NCI-H1436 treated with DMSO at 0.1 percent for 48 hours (cell line): ENCODE results near the gene LUC7L2.
"Not testable (repeated sequence)": the region's sequence is repeated elsewhere in the genome, so short reads cannot be mapped to it uniquely, and the experiment has no call there.

Experiments
- DNase-seq: peaks from one replicate; lab custom pipeline; 2025; lab: John Stamatoyannopoulos, UW

The LUC7L2 gene, protein sequence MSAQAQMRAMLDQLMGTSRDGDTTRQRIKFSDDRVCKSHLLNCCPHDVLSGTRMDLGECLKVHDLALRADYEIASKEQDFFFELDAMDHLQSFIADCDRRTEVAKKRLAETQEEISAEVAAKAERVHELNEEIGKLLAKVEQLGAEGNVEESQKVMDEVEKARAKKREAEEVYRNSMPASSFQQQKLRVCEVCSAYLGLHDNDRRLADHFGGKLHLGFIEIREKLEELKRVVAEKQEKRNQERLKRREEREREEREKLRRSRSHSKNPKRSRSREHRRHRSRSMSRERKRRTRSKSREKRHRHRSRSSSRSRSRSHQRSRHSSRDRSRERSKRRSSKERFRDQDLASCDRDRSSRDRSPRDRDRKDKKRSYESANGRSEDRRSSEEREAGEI

DNA sequence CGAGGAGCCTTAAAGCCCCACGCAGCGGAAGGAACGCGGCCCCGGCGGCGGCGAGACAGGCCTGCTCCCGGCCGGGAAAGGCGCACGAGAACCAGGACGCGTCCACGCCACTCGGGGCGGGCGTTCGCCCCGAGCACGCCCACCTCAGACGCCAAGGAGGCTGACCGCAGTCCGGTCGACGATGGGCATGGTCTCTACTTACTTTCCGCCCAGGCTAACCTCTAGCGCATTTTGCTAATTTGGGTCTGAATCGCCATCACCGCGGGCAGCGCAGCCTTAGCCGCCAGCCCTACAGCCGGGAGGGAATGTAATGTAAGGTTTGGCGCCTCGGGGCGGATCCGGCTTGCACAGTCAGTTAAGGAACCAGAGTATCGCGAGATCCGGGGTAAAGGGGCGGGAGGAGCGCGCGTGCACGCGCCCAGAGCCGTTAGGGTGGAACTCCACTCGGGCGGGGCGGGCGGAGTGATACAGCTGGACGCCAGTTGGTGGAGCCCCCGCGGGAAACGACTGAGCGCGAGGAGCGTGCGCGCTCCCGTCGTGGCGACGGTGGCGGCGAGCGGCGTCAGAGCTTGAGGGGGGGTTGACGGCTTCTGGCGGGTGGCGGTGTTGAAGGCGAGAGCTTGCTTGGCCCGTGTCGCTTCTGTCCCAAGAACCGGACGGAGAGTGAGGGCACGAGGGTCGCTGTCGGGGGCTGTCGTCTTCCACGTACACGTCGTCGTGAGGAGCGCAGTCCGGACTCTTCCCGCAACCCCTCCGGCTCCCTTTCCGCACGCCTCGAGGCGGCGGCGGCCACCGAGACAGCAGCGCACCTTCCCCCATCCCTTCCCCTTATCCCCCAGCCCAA, at the start of gene LUC7L2:
TSS of gene LUC7L2 (plus strand) at position 529 of the 844 bp plus-strand sequence. CDS start 368 bp downstream, outside the sequence.
- DNase-seq = peak; percentile 91

DNA sequence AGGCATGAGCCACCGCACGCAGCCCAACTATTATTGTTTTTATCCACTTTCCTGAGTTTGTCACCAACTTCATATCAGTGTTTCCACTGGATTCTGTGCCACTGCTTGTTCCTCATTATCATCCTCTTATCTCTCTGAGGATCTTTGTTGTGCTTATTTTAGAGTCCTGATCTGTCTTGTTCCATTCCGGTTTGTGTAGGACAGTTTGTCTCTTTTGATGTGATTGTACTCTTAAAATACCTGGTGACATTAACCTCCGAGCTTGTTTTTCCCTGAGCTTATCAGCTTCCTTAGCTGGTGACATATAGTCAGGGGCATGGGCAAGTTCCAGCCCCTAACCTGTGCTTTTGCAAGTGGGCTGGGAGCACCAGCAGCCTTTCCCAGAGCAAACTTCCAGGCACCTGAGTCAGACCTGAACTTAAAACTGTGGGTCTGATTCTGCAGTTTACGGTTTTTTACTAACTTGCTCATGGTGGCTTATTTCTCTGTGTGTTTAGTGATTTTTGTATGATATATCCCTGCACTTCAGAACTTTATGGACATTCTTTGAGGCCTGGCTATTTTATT, 41.7 kb upstream of the LUC7L2 start:
- no peak for DNase-seq

DNA sequence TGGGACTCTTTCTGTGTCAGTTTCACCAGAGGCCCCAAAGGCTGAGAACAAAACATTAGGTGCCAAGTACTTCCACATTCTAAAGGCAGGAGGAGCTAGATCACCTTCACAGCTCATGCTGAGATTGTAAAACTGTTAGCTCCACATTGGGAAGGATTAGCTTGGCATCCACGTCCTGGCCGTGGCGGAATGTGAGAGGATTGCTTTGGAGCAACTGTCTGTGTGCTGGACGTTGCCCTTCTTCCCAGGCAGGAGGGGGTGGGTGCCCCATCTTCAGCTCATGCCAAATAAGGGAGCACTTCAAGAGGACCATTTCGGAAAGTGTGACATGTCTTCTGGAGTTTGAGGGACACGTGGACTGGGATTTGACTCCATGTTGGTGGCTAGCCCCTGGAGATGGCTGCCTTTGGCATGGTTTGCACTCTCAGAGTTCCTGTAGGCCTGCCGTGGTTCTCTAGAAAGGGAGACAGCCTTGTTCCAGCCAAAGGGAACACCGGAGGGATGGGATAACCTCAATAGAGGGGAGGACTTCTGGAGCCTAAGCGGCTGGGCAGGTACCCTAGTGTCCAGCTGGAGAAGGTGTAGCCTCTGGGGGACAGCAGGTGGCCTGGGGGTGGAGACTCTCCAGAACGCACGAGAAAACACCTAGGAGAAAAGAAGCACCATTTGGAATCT, 38.5 kb upstream of the LUC7L2 start:
- DNase-seq = no peak

DNA sequence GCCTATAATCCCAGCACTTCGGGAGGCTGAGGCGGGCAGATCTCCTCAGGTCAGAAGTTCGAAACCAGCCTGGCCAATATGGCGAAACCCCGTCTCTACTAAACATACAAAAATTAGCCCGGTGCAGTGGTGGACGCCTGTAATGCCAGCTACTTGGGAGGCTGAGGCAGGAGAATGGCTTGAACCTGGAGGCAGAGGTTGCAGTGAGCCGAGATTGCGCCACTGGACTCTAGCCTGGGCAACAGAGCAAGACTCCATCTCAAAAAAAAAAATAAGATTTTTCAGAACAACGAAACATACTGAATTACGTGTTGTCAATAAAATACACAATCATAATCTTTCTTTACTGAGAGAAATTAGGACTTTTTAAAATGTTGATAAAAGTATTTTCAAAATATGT, 35.0 kb upstream of the LUC7L2 start:
- DNase-seq = not testable (repeated sequence)

DNA sequence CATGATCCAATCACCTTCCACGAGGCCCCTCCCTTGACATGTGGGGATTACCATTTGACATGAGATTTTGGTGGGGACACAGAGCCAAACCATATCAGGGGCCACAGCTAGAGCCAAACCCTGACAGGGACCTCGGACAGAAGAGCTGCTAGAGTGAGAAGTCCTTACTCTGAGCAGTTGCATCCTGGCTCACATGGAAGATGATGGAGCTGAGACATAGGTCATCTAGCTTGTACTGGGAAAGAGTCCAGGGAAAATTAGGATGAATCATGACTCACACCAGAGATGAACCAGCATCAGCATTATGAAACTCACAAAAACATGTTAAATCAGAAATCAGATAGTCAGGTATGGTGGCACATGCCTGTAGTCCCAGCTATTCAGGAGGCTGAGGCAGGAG, 31.3 kb upstream of the LUC7L2 start:
- no peak for DNase-seq

DNA sequence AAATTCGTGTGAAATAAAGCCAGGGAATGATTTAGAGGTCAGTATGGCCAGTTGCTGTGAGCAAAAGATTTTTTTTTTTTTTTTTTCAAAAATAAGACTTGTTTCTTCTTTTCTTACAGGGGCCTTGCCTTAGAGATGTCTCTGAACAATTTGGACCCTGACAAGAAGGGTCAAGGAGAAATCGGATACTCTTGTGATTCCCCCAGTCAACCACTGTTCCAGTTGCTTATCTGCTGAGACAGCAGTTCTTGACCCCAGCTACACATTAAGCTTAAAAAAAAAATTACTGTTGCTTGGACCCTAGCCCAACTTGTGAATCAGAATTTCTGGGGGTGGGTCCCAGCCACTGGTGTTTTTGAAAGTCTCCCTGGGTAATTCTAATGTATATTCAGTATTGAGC, 30.6 kb upstream of the LUC7L2 start:
- no peak for DNase-seq

DNA sequence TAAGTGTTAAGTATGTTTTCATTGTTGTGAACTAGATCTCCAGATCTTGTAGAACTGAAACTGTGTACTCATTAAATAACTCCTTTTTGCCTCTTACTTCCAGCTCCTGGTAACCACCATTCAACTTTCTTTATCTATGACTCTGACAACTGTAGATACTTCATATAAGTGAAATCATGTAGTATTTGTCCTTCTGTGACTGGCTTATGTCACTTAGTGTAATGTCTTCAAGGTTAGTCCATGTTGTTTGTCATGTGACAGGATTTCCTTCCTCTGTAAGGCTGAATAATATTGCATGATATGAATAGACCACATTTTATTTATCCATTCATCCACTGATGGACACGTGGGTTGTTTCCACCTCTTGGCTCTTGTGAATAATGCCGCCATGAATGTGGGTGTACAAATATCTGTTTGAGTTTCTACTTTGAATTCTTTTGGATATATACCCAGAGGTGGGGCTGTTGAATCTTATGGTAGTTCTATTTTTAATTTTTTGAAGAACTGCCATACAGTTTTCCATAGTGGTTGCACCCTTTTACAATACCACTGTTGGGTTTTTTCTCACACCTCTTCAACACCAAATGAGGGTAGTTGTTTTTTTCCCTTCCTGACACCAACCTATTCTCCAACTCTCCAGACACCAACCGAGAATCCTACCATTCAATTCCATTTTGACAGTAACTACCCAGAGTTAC, 29.2 kb upstream of the LUC7L2 start:
- DNase-seq = no peak

DNA sequence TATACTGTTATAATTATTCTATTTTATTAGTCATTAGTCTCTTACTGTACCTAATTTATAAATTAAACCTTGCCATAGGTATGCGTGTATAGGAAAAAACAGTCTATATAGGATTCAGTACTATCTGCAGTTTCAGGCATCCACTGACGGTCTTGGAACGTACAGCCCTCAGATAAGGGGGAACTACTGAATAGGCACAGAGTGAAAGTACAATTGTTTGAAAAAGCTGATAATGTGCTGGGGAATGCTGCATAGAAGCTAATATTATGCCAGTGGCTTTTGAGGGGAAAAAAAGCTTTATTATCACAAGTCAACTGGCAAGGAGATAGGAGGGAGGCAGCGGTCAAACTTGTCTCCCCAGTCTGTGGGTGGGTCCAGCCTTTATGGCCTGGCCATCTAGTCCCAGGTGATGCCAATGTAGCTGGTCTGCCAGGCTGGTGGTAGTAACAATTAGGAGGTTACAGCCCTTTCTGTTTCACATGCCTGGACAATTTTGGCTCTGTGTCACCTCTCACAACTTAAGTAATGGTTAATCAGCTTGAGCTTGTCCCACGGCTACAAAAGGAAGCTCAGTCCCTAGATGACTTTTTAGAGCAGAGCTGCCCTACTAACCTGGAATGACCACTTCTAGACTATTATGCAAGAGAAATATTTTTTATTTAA, 26.9 kb upstream of the LUC7L2 start:
- no peak for DNase-seq

DNA sequence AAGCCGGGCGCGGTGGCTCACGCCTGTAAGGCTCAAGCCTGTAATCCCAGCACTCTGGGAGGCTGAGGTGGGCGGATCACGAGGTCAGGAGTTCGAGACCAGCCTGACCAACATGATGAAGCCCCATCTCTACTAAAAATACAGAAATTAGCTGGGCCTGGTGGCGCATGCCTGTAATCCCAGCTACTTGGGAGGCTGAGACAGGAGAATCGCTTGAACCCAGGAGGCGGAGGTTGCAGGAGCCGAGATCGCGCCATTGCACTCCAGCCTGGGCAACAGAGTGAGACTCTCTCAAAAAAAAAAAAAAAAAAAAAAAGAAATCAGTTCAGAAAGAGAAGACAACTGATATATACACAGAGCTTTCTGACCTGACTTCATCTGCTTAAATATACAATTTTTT, 26.3 kb upstream of the LUC7L2 start:
- not testable (repeated sequence) for DNase-seq

DNA sequence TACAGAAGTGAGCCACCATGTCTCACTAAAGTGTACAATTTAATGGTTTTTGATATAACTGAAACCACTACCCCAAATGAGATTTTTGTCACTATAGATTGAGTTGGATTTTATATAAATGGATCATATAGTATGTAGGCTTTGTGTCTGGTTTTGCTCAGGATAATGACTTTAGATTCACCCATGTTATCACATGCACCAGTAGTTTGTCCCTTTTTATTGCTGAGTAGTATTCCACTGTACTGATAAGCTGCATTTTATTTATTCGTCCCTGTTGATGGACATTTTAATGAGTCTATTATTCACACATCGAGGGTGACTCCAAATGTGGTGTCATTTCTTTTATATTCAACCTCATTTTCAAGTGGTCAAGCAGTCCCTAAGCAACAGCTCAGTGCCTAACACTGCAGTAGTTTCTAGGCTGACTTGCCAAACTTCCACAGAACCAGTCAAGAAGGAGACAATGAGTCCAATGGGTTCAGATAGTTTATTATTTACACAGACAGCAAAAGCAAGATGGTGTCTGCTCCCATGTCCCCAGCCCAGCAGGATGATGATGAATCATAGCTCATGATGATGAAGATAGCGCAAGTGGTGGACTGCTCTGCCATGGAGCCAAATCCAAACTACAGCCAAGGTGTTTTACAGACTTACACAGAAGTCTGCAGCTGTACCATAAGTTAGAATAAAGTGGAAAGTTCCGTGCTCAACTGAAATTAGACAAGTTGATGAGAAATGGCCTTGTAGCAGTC, 25.1 kb upstream of the LUC7L2 start:
- no peak for DNase-seq

DNA sequence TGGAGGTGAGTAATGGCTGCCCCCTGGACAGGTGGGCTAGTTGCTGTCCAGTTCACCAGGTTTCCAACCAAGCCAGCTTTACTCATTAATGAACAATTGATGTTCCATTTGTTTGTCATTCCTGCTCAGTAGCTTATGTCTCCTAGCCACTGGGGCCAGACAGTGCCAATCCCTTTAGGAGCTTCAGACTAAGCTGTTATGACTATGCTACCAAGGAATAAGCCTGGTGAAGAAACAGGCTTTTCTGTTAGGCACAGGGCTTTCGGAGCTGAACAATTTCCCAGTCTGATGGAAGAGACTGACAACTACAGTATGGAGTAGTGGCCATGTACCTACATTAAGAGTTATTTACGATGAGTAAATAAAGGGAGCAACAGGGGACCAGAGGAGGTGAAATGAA, 20.7 kb upstream of the LUC7L2 start:
- no peak for DNase-seq

DNA sequence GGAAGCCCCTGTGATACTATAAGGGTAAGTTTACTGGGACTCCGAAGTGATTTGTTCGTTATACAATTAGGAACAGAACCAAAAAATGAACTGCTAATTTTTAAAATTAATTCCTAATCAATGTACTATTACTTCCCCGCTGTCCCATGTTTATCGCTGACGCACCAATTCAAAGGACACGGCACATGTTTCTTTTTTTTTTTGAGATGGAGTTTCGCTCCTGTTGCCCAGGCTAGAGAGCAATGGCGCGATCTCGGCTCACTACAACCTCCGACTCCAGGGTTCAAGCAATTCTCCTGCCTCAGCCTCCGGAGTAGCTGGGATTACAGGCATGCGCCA, 20.0 kb upstream of the LUC7L2 start:
- no peak for DNase-seq

DNA sequence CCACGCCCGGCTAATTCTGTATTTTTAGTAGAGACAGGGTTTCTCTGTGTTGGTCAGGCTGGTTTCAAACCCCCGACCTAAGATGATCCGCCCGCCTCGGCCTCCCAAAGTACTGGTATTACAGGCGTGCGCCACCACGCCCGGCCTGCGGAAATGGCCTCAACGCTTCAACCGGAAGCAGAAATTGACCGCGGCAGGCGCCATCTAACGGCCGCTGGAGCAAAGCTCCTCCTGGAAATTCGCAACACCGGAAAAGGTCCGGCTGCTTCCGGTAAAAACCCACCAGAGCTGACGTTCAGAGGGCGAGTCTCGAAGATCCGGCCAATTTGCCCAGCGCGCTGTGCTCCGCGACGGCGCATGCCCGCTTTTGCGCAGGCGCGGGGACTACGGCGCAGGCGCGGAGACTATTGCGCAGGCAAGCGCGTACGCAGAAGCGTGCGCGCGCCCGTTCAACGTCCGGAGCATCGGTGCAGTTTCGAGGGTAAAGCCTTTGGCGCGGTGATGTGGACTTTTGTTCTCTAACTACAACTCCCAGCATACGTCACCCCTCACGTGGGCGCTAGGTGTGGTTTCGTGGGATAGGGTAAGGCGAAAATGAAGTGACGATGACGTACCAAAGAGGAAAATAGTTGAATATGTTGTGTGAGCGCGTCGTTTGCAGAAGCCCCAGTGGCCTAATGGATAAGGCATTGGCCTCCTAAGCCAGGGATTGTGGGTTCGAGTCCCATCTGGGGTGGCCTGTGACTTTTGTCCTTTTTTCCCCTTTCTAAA, 19.5 kb upstream of the LUC7L2 start:
- DNase-seq = peak; percentile 98

DNA sequence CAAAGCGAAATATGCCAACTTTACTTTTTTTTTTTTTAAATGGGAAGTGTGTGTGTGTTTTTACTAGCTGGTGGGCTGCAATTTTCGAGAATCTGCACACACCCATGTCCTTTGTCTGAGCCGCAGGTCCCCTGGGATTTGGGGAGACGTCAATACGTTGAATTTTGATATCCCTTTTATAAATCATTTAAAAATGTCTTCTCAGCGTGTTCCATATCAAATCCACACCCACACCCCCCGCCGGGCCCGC, 19.0 kb upstream of the LUC7L2 start:
- no peak for DNase-seq

DNA sequence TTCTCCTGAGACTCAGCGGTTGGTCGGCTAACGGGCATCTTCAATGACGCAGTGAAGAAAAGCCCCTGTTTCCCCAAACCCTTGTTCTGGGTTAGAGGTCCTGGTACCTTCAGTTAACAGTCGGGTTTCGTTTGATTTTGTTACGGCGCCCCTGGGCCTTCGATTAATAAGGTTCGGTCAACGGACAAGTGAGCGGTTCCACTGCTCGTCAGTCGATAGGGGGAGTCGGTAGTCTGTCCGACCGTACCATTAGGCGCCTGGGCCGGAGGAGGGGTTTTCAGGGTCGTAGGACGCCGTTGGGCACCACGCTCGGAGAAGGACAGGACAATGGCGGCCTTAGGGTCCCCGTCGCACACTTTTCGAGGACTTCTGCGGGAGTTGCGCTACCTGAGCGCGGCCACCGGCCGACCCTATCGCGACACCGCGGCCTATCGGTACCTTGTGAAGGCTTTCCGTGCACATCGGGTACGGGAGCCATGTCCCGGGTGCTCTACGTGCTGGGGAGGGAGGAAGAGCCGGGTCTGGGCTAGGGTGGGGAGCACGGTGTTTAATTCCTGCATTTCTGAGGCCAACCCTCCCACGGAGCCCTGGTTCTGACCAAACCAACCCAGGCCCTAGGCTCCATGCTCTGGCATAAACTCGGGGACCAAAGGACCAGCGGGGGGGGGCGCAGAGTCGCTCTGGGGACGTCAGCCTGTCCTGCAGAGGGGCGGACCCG, 18.5 kb upstream of the LUC7L2 start, which contains the start of gene FMC1:
TSS of gene FMC1 (plus strand) at position 280 of the 718 bp plus-strand sequence. CDS start at position 328, 48 bp downstream.
- peak; percentile 54 for DNase-seq

DNA sequence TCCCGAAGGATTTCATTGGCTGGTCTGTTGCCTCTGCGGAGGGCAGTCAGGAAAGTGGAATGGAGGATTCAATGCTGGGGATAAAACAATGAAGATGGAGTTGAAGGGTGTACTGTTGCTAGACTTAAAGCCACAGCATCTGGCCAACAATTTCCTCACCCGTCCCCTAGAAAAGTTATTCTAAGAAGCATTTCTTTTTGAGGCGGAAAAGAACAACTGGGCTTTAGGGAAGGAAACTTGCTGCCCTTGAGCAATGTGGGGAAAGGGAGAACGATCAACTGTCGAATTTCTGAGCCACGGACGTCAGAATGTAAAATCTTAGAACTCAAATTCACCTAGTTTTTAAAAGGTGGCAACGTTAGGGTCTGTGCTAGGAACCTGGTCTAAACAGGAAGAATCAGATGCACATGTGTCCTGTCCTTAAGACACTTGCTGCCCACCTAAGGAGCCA, 17.9 kb upstream of the LUC7L2 start:
- peak; percentile 53 for DNase-seq

DNA sequence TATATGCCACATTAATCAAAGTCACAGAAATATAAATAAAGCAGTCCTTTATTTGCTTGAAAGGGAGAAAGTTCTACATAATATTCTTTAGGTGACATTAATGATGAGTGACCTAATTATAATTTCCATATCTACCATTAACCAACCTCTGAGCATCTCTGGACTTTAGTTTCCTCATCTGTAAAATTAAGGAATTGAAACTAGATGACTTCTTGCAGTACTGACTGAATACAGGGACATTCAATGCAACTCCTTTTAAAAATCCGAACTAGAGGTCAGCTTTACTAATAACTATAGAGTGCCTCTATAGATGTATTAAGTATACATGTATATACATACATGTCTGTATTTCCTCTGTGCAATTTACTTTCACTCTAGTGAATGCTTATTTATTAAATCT, 14.7 kb upstream of the LUC7L2 start:
- no peak for DNase-seq

DNA sequence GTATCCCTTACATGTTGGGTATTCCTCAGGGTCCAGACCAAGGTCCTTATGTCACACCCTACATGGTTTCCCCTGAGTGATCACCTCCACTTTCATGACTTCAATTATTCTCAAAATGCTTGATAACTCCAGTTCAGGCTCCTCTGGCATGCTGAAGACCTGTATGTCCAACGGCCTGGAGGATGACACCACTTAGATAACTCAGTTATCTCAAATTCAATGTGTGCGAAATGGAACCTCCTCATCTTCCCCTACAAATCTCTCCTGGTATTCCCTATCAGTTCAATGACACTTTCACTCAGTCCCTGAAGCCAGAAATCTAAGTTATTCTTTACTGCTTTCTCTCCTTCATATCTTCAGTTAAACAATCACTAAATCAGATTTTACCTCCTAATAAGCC, 8.7 kb upstream of the LUC7L2 start:
- no peak for DNase-seq

DNA sequence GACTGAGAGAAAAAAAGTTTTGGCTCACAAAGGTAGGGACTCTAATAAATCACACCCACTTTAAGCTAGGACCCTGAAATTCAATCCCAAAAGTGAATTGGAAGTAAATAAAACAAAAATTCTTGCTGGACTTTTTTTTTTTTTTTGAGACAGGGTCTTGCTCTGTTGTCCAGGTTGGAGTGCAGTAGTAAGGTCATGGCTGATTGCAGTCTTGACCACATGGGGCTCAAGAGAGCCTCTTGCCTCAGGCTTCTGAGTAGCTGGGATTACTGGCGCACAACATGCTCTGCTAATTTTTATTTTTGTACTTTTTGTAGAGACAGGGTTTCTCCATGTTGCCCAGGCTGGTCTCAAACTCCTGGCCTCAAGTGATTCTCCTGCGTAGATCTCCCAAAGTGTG, 5.0 kb upstream of the LUC7L2 start:
- DNase-seq = no peak
